RKO (cell line): ENCODE results near the gene C6orf62.
"Not testable (repeated sequence)": the region's sequence is repeated elsewhere in the genome, so short reads cannot be mapped to it uniquely, and the experiment has no call there.

Experiments
- DNase-seq: peaks from one replicate; pipeline ENCODE4 v3.0.0-alpha.2; 2016; ENCODE audit warnings: low spot score

C6orf62 gene

GRCh38 chr6:24699521-24700359 lies 19.2 kb downstream of the C6orf62 start:
- DNase-seq, result no peak

- no peak for DNase-seq
These were observed 22.9 kb downstream of the C6orf62 start for GRCh38 chr6:24696097-24696496.

GRCh38 chr6:24695635-24696034 lies 23.3 kb downstream of the C6orf62 start:
- DNase-seq, result peak; percentile 73

GRCh38 chr6:24694198-24694597 lies 24.8 kb downstream of the C6orf62 start:
- DNase-seq, result no peak

GRCh38 chr6:24692848-24693592 lies 25.9 kb downstream of the C6orf62 start:
- DNase-seq, result no peak

- DNase-seq, result no peak
These were observed 26.5 kb downstream of the C6orf62 start for GRCh38 chr6:24692415-24692814.

GRCh38 chr6:24692003-24692402 lies 27.0 kb downstream of the C6orf62 start:
- no peak for DNase-seq

- no peak for DNase-seq
These were observed 27.4 kb downstream of the C6orf62 start for GRCh38 chr6:24691550-24691949.

GRCh38 chr6:24690593-24690992 lies 28.4 kb downstream of the C6orf62 start:
- no peak for DNase-seq

GRCh38 chr6:24689964-24690363 lies 29.0 kb downstream of the C6orf62 start:
- no peak for DNase-seq

- DNase-seq, result no peak
These were observed 32.0 kb downstream of the C6orf62 start for GRCh38 chr6:24686946-24687345.

GRCh38 chr6:24686408-24686807 lies 32.5 kb downstream of the C6orf62 start:
- DNase-seq, result no peak

- DNase-seq, result no peak
These were observed 35.4 kb downstream of the C6orf62 start for GRCh38 chr6:24683297-24684296.

- DNase-seq, result no peak
These were observed 38.4 kb downstream of the C6orf62 start for GRCh38 chr6:24680582-24680981.

- DNase-seq, result not testable (repeated sequence)
These were observed 40.1 kb downstream of the C6orf62 start for GRCh38 chr6:24678792-24679352.

GRCh38 chr6:24673625-24674024 lies 45.3 kb downstream of the C6orf62 start:
- DNase-seq, result peak; percentile 40

GRCh38 chr6:24672620-24673182 lies 46.3 kb downstream of the C6orf62 start:
- DNase-seq, result no peak

GRCh38 chr6:24671077-24671476 lies 47.9 kb downstream of the C6orf62 start:
- not testable (repeated sequence) for DNase-seq

- DNase-seq, result not testable (repeated sequence)
These were observed 48.5 kb downstream of the C6orf62 start for GRCh38 chr6:24670492-24670891.

GRCh38 chr6:24668997-24669361 lies 50.0 kb downstream of the C6orf62 start:
- no peak for DNase-seq
